Measurements from ENCODE around the gene PCYT2.
A peak's percentile ranks its signal among the peaks of the same experiment; 100 is the strongest.
"Not testable (repeated sequence)": the region's sequence is repeated elsewhere in the genome, so short reads cannot be mapped to it uniquely, and the experiment has no call there.

PCYT2 gene

DNA sequence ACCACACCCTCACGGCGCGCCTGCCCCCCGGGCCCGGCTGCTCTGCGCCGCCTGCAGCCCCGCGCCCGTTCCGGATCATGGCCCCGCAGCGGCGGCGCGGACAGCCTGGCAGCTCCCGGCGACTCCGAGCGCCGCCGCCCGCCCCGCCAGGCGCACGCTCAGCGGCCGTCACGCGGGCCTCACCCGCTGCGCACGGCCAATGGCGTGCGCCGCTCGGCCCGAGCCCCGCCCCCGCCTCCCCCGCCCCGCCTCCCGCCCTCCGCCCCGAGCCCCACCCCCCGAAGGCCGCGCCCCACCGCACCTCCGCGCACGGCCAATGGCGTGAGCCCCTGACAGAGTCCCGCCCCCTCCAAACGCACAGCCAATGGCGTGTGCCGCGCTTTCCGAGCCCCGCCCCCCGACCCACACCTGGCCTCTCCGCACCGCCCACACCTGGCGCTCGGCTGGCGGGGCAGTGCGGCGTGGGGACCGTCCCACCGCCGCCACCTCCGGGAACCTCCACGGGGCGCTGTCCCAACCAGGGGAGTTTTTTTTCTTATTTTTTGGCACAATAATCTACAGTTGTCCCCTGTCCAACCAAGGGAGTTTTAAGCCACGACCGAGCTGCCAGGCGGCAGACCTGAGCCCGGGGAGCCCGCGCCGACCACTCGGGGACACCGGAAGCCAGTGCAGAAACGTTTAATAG lies at the start of gene PCYT2:
TSS of gene PCYT2 (minus strand) at position 123 of the 685 bp plus-strand sequence. CDS start at position 79, 44 bp downstream.
- peak; percentile 83 to 92 for DNase-seq

- DNase-seq, result no peak
Observed at GRCh38 chr17:81960130-81960958, 49.1 kb upstream of the PCYT2 start.

- peak; percentile 57 to 72 for DNase-seq
Observed at GRCh38 chr17:81959362-81960129, 48.3 kb upstream of the PCYT2 start.

DNA sequence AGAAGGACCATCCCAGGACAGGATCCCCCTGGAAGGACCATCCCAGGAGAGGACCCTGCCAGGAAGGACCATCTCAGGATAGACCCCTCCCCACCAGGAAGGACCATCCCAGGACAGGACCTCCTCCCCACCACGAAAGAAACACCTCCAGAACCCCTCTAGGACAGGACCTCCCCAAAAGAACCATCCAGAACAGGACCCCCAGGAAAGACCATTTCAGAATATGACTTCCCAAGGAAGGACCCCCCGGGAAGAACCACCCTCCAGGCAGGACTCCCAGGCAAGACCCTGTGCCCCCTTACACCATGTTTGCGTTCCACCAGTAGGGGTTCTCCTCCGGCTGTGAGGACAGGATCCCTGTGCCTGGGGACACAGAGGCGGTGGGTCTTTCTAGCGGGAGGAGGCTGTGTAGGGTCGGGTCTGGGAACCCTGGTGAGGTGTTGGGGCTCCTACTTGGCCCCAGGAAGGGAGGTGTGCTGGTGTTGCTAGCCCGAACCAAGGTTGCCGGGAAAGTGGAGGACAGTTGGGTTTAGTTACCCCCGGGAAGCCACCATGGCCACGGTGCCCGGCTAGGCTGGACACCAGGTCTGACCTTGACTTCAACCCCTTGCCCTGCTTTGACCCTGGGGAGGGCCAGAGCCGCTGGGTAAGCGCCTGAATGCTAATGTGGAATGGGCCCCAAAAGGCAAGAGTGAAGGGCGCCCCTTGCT lies 47.6 kb upstream of the PCYT2 start:
- DNase-seq, result no peak

DNA sequence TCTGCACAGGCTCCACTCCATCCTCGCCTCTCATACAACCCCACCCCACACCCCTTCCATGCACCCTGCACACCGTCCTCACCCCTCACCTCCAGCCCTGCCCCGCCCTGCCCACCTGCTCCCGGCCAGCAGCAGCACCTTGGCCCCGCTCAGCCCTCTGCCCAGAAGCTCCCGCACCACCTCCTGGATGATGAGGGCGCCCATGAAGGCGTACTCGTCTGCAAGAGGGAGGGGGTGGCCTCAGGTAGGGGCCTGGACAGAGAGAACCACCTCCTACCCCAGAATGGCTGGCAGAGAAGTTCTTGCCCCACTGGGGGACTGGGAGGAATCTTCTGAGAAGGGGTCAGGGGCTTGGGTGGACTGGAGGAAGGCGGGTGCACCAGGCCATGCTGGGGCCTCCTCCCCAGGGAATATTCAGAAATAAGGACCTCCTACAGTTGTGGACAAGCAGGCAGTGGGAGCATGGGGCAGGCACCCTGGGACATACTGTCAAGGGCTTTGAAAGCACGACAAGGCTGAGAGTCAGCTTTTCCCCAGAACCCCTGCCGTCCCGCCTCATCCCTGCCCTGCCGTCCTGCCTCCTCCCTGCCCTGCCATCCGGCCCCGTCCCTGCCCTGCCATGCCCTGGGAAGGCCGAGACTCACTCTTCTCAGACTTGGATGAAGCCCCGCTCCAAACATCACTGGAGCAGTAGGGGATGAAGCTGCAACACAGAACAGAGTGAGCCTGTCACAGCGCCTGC lies 46.7 kb upstream of the PCYT2 start:
- DNase-seq, result no peak

- no peak for DNase-seq
Observed at GRCh38 chr17:81956607-81957589, 45.7 kb upstream of the PCYT2 start.

- DNase-seq, result no peak
Observed at GRCh38 chr17:81955756-81956544, 44.8 kb upstream of the PCYT2 start.

- no peak for DNase-seq
Observed at GRCh38 chr17:81955058-81955681, 44.0 kb upstream of the PCYT2 start.

- DNase-seq, result no peak
Observed at GRCh38 chr17:81954131-81955057, 43.2 kb upstream of the PCYT2 start.

- DNase-seq, result not testable (repeated sequence)
Observed at GRCh38 chr17:81953443-81953842, 42.2 kb upstream of the PCYT2 start.

GRCh38 chr17:81952792-81953228 lies 41.6 kb upstream of the PCYT2 start:
- no peak for DNase-seq

DNA sequence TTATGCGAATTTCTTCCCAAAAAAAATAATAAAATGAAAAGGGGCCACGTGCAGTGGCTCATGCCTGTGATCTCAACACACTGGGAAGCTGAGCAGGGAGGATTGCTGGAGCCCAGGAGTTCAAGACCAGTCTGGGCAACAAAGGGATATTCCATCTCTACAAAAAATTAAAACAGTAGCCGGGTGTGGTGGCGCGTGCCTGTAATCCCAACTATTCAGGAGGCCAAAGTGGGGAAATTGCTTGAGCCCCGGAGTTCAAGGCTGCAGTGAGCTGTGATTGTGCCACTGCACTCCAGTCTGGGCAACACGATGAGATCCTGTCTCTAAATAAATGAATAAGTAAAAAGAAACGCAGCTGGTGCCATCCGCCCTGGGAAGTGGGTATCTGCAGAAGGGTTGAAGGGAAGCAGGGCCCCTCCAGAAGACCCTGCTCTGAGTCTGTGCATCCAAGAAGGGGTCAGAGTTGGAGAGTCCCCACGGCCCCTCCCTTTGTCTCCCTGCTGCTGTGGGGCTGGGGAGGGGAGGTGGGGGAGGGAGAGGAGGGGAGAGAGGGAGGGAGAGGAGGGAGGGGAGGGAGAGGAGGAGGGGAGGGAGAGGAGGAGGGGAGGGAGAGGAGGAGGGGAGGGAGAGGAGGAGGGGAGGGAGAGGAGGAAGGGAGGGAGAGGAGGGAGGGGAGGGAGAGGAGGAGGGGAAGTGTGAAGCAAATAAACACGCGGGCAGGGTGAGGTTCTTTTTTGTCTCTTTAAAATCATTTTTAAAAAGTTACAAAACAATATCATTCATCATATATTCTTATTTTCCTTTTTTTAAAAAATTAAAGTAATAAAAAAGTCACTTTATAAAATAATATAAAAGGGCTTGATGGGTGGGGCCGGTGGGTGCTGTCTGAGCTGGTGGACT lies 40.8 kb upstream of the PCYT2 start:
- no peak for DNase-seq

- no peak for DNase-seq
Observed at GRCh38 chr17:81950501-81950900, 39.3 kb upstream of the PCYT2 start.

- DNase-seq, result no peak
Observed at GRCh38 chr17:81948635-81949378, 37.6 kb upstream of the PCYT2 start.

DNA sequence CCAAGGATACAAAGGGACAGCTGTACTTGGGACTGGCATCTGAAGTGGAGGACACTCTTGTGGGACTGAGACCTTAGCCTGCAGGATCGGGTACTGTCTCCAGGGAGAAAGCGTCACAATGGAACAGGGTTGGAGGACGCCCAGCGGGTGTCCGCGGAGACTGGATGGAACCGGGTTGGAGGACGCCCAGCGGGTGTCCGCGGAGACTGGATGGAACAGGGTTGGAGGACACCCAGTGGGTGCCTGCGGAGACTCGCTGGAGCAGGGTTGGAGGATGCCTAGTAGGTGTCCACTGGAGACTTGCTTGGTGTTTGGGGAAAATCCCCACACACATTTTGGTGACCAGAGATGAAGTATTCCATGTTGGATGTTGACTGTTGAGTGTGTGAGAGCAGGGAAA lies 36.0 kb upstream of the PCYT2 start, which contains the start of gene MYADML2:
TSS of gene MYADML2 (minus strand) at position 45 of the 400 bp plus-strand sequence. CDS start 5,492 bp downstream, outside the sequence.
- no peak for DNase-seq

- DNase-seq, result no peak
Observed at GRCh38 chr17:81944858-81945257, 33.7 kb upstream of the PCYT2 start.

Measured in SHP77 (cell line).